Fibroblast of peridontal ligament (primary cell): ENCODE results near the gene OR2W3.
"Not testable (repeated sequence)": the region's sequence is repeated elsewhere in the genome, so short reads cannot be mapped to it uniquely, and the experiment has no call there.

Experiments
- DNase-seq: peaks from one replicate; pipeline ENCODE4 v3.0.0-alpha.2; 2010; ENCODE audit errors: extremely low read depth

Gene OR2W3

GRCh38 chr1:247919952-247920351, 24.6 kb downstream of the OR2W3 start, which contains the start of gene OR2T8:
Gene OR2T8 (plus strand): TSS chr1:247920252. CDS start chr1:247921018, 766 bp downstream.
- DNase-seq = no peak

GRCh38 chr1:247923941-247924340, 28.6 kb downstream of the OR2W3 start:
- no peak for DNase-seq

- DNase-seq = no peak
Observed at GRCh38 chr1:247924868-247925267, 29.5 kb downstream of the OR2W3 start, which contains the start of gene OR2AJ1. Gene OR2AJ1 (plus strand): TSS chr1:247924889. CDS start chr1:247933769, 8,880 bp downstream.

- DNase-seq = no peak
Observed at GRCh38 chr1:247933989-247934388, 38.6 kb downstream of the OR2W3 start.

GRCh38 chr1:247935781-247936180, 40.4 kb downstream of the OR2W3 start:
- DNase-seq = no peak

GRCh38 chr1:247936415-247936814, 41.0 kb downstream of the OR2W3 start:
- no peak for DNase-seq

- not testable (repeated sequence) for DNase-seq
Observed at GRCh38 chr1:247936965-247937734, 41.8 kb downstream of the OR2W3 start.

- no peak for DNase-seq
Observed at GRCh38 chr1:247942624-247943023, 47.2 kb downstream of the OR2W3 start.
